Mucosa of stomach (tissue), 1 donor: ENCODE measurements around the gene GPAT3.

Experiments used
- H3K27me3 ChIP-seq: one replicate; pipeline ENCODE4 v1.7.0; 2013; ENCODE audit warnings: mild to moderate bottlenecking, low read length; ENCODE audit not compliant: control insufficient read depth, insufficient read depth
- H3K36me3 ChIP-seq: one replicate; pipeline ENCODE4 v1.7.0; 2013; ENCODE audit warnings: low read length; ENCODE audit not compliant: control insufficient read depth, insufficient read depth
- H3K4me1 ChIP-seq: one replicate; pipeline ENCODE4 v1.7.0; 2013; ENCODE audit warnings: mild to moderate bottlenecking, low read length; ENCODE audit not compliant: control insufficient read depth, insufficient read depth
- H3K4me3 ChIP-seq: one replicate; pipeline ENCODE4 v1.7.0; 2013; ENCODE audit warnings: low read length
- H3K9ac ChIP-seq: one replicate; pipeline ENCODE4 v1.7.0; 2013; ENCODE audit warnings: mild to moderate bottlenecking, low read length, moderate library complexity
- H3K9me3 ChIP-seq: one replicate; pipeline ENCODE4 v1.7.0; 2013; ENCODE audit warnings: mild to moderate bottlenecking, low read length, moderate library complexity; ENCODE audit not compliant: control insufficient read depth
- donor health status: Pancreatic carcinoma.

Gene GPAT3

DNA sequence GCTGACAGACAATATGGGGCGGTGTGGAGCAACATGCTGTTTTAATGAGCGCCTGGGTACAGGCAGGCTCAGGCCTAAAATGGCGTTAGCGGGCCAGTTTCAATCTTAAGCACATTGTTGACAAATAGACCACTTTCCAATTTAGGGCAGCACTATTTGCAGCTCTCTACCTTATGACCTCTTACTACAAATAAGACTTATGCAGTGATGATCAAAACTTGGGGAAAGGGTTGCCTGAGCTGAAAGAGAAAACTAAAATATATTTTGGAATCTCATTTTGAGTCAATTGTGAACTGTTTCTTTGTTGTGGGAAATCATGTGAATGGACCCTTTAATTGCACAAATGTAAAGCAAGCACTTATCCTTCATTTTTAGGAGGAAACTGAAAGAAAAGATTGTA lies 25.5 kb upstream of the GPAT3 start:
- Histone ChIP-seq H3K9me3 (no peaks in the 10 kb centered on the region), H3K4me1 (no peaks in the 10 kb centered on the region), H3K9ac (no peak overlapping the region), H3K27me3 (peaks cover 2% of the 10 kb centered on the region), H3K36me3 (no peaks in the 10 kb centered on the region), H3K4me3 (no peak overlapping the region)

DNA sequence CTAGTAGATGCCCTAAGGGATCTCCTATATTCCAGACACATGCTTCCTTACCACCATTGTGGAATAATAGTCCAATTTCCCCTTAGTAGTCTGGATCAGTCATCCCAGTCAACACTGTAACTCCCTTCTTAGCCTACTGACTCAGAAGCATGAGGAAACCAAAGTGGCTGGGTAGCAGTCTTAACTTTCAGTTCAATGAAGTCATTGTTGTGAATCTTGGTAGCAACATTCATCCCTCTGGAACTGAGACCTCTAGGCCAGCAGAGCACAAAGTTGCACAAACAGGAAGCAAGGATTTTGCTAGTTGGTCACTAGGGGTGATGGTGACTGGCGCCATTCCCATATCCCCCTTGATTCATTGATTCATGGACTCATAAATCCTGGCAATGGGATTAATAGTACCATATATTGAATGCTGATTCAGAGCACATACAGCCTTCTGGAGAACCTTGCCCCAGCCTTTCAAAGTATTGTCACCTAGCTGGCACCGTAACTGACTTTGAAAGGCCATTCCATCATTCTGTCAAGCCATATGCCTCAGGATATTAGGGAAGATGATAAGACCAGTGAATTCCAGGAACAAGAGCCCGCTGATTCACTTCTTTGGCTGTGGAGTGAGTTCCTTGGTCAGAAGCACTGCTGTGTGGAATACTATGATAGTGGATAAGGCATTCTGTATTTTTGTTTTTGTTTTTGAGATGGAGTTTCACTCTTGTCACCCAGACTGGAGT lies 19.7 kb upstream of the GPAT3 start:
- Histone ChIP-seq H3K4me3 (no peak overlapping the region), H3K9me3 (no peaks in the 10 kb centered on the region), H3K36me3 (no peaks in the 10 kb centered on the region), H3K27me3 (no peaks in the 10 kb centered on the region), H3K4me1 (no peaks in the 10 kb centered on the region), H3K9ac (no peak overlapping the region)

GRCh38 chr4:83522239-83522638 lies 13.7 kb upstream of the GPAT3 start:
- Histone ChIP-seq H3K4me3 (no peak overlapping the region), H3K36me3 (no peaks in the 10 kb centered on the region), H3K9me3 (no peaks in the 10 kb centered on the region), H3K4me1 (no peaks in the 10 kb centered on the region), H3K9ac (no peak overlapping the region), H3K27me3 (no peaks in the 10 kb centered on the region)

- H3K9ac ChIP-seq = no peak overlapping the region
- H3K9me3 ChIP-seq = no peaks in the 10 kb centered on the region
- H3K4me3 ChIP-seq = no peak overlapping the region
- H3K27me3 ChIP-seq = peaks cover 4% of the 10 kb centered on the region
- H3K36me3 ChIP-seq = no peaks in the 10 kb centered on the region
- H3K4me1 ChIP-seq = no peaks in the 10 kb centered on the region
Observed at GRCh38 chr4:83527671-83528070, 8.2 kb upstream of the GPAT3 start.

GRCh38 chr4:83536362-83537272 lies 709 bp downstream of the GPAT3 start:
- peaks cover 26% of the 10 kb centered on the region for H3K27me3 ChIP-seq
- peaks cover 16% of the 10 kb centered on the region for H3K4me1 ChIP-seq
- H3K36me3 ChIP-seq = no peaks in the 10 kb centered on the region
- H3K4me3 ChIP-seq = peak overlapping the region; percentile 48
- H3K9ac ChIP-seq = peak overlapping the region; percentile 84
- H3K9me3 ChIP-seq = no peaks in the 10 kb centered on the region

DNA sequence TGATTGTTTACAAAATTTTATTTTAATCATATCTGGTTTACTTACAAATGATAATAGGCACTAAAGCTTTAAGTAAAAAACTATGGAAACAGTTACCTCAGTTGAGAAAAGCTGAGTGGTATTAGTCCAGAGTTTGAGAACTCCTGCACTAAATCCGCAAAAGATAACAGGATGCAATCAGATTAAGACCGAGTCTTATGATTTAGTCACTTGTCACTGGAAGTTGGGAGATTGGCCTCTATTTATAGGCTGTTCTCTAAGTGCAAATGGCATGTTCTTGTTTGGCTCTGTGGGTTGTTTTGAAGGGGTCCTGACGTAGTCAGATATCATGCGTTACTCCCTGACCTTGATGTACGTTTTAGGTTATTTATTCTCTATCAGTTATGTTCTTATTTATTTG lies 6.3 kb downstream of the GPAT3 start:
- Histone ChIP-seq H3K27me3 (no peaks in the 10 kb centered on the region), H3K9ac (no peak overlapping the region), H3K36me3 (no peaks in the 10 kb centered on the region), H3K9me3 (no peaks in the 10 kb centered on the region), H3K4me3 (no peak overlapping the region), H3K4me1 (no peaks in the 10 kb centered on the region)

DNA sequence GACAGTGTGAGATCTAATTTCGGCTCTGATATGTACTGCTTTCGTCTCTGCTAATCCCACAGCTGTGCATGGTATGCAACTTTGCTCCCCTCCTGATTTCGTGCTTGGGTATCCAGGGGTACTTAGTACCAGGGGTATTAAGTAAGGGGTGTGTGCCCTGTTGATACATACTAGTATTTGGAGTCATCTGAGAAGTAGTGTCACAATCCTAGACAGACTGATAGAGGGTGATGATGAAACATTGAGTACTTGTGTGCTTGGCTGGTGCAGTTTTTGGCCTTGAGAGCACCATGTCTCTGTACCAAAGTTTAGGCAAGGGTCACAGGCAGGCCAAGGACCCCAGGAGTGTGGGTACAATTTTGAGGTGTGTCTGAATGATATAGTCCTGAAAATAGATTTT lies 10.9 kb downstream of the GPAT3 start:
- Histone ChIP-seq H3K27me3 (no peaks in the 10 kb centered on the region), H3K9ac (no peak overlapping the region), H3K4me1 (peaks cover 15% of the 10 kb centered on the region), H3K4me3 (no peak overlapping the region), H3K36me3 (no peaks in the 10 kb centered on the region), H3K9me3 (no peaks in the 10 kb centered on the region)

DNA sequence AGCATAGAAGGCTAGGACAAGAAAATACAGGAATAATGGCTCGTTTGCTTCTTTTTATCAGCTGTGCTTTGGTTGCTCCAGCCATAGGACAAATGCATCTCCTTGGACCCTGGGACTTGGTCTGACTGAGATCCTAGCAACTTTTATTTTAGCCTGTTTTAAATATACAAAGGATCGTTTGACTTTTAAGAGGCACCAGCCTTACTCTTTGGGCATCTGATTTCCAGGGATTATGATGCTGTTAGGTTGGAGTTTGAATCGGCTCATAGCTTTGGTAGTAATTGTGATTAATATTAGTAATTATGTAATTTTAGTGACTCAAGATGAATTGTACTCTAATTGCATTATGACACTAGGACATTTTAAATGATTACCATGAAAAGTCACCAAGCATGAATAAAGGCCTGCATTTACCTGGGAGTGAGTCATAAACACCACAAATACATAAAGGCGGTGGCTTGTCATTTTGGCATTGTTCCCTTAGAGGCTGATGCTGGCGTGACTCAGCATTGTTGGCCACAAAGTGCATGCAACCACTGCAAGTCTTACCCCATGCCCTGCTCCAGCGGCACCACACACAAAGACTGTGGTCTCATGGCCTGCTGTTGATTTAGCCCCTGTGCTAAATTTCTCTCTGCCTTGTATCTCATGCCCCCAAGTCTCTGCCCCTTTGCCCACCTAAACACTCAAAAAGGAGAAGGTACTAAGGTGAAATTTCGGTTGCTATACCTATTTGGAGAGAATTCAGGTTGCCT lies 12.4 kb downstream of the GPAT3 start:
- Histone ChIP-seq H3K4me3 (no peak overlapping the region), H3K36me3 (no peaks in the 10 kb centered on the region), H3K27me3 (no peaks in the 10 kb centered on the region), H3K9me3 (no peaks in the 10 kb centered on the region), H3K4me1 (peaks cover 15% of the 10 kb centered on the region), H3K9ac (no peak overlapping the region)

- Histone ChIP-seq H3K27me3 (no peaks in the 10 kb centered on the region), H3K4me1 (peaks cover 15% of the 10 kb centered on the region), H3K9ac (no peak overlapping the region), H3K4me3 (no peak overlapping the region), H3K9me3 (no peaks in the 10 kb centered on the region), H3K36me3 (no peaks in the 10 kb centered on the region)
Observed at GRCh38 chr4:83552083-83552482, 16.2 kb downstream of the GPAT3 start.

GRCh38 chr4:83552924-83553323 lies 17.0 kb downstream of the GPAT3 start:
- Histone ChIP-seq H3K27me3 (no peaks in the 10 kb centered on the region), H3K9me3 (no peaks in the 10 kb centered on the region), H3K4me1 (peaks cover 10% of the 10 kb centered on the region), H3K9ac (no peak overlapping the region), H3K36me3 (no peaks in the 10 kb centered on the region), H3K4me3 (no peak overlapping the region)

DNA sequence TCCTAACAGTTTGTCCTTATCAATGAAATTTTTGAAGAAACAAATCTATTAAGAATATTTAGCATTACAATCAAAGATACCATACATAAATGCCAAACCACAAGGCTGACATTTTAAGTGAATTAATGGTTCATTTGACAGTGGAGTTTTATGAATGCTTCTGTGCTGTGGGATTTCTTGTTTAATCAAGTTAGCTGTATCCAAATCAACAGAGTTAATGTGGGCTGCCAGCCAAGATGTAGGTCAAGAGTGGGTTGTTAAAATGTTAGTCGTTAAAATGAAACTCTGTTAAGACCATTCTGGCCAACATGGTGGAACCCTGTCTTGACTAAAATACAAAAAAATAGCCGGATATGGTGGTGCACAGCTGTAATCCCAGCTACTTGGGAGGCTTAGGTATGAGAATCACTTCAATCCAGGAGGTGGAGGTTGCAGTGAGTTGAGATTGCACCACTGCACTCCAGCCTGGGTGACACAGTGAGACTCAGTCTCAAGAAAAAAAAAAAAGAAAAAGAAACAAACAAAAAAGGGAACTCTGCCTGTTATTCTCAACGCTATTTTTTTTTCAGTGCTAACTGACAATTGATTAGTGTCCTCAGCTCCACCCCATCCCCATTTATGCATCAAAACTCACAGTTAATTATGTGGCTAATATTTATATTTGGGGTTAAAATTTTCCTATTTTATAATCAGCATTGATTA lies 20.2 kb downstream of the GPAT3 start:
- no peaks in the 10 kb centered on the region for H3K9me3 ChIP-seq
- H3K9ac ChIP-seq = no peak overlapping the region
- H3K4me1 ChIP-seq = peaks cover under 1% of the 10 kb centered on the region
- H3K36me3 ChIP-seq = no peaks in the 10 kb centered on the region
- no peaks in the 10 kb centered on the region for H3K27me3 ChIP-seq
- H3K4me3 ChIP-seq = no peak overlapping the region
